ENCODE data around the gene CSNK2A2.

- TF ChIP-seq CTCF (IDR thresholded peaks at IDR 0.05; ENCODE audit: low read length) (no peak), EZH2 (optimal IDR thresholded peaks at IDR 0.05; ENCODE audit: low read depth, low read length) (no peak), EZH2phosphoT487 (IDR thresholded peaks at IDR 0.05; ENCODE audit: low read length) (no peak)
Observed at GRCh38 chr16:58177353-58177710, 20.6 kb downstream of the CSNK2A2 start.

Measured in MM.1S (cell line).